HFFc6 (cell line): ENCODE measurements around the gene DYNC1I1. TPM values are rescaled to one million over a fixed set of nuclear protein-coding genes. Genes with fewer than 3 reads are reported as not detected.
A peak's percentile ranks its signal among the peaks of the same experiment; 100 is the strongest.

Source experiments
- DNase-seq: peaks from one replicate; pipeline ENCODE4 v3.0.0-alpha.2; 2018
- H3K27ac Mint-ChIP-seq: 2 replicates; pipeline ENCODE4 v1.8.0; 2020; ENCODE audit warnings: mild to moderate bottlenecking, mixed read lengths
- H3K27me3 Mint-ChIP-seq: 2 replicates; pipeline ENCODE4 v1.8.0; 2021; ENCODE audit warnings: mild to moderate bottlenecking, moderate library complexity, mixed read lengths; ENCODE audit not compliant: insufficient read depth
- H3K36me3 Mint-ChIP-seq: 2 replicates; pipeline ENCODE4 v1.8.0; 2021; ENCODE audit warnings: low read depth, mixed read lengths
- H3K4me1 Mint-ChIP-seq: 2 replicates; pipeline ENCODE4 v1.8.0; 2020; ENCODE audit warnings: low read depth, mixed read lengths
- H3K4me3 Mint-ChIP-seq: 2 replicates; pipeline ENCODE4 v1.8.0; 2020; ENCODE audit warnings: mild to moderate bottlenecking, moderate library complexity, mixed read lengths
- H3K9me3 Mint-ChIP-seq: 2 replicates; pipeline ENCODE4 v1.8.0; 2020; ENCODE audit warnings: mild to moderate bottlenecking, mixed read lengths
- CTCF ChIP-seq: fragments of 200-600 bp; sonication (generic); IDR thresholded peaks from 2 replicates; pipeline ENCODE4 v1.5.0; 2021; ENCODE audit warnings: antibody characterized with exemption, mild to moderate bottlenecking
- total RNA-seq, 6 experiments: library from RNA; stranded (reverse); fragmentation: NEBNext Ultra II Directional; extraction: Animal tissue kit (Norgen Biotek cat#: 25700); gene quantifications; 2 replicates in 1 of 6; 3 replicates in 5 of 6; pipeline ENCODE4 v1.2.3, GENCODE V29; 2021

The DYNC1I1 gene
- total RNA-seq, 6 experiments from 2014 or later = 0.08 to 0.34 (median 0.14) TPM; not detected in 1

DNA sequence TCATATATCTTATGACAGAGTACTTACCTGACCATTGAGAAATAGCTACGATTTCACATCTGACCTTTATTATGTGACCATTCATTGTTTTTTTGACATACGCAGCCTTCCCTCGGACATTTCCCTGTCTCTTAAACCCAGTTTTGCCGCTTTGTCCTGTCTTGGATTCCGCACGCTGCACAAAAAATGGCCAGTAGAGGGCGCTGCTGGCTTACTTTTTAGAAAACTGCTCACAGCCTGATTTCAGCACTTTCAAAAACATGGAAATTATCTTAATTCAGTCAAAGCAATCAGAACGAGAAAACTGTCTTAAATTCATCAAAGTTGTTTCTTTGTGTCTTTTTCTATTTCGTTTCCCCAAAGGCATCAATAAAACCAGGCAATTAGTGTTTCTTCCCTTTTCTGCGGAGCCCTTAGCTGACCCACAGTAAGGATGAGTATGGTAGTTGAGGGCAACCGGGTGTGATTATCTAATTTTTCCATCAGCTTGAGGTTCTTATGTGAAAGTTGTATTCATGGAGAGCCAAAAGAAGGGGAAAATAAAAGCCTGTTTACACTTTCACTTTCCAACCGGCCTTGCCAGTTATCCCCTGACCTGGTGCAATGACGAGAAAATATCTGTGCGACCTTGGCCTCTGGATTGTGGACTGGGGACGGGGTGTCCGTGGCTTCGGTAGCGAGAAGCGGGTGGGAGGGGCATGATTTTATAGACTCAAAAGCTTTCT lies 144.4 kb downstream of the DYNC1I1 start:
- Mint-ChIP-seq H3K9me3 (no peaks in the 10 kb centered on the region), H3K27me3 (no peaks in the 10 kb centered on the region; the same call in 1 of the 2 replicates), H3K4me1 (peaks cover 22% of the 10 kb centered on the region), H3K4me3 (peak overlapping the region; percentile 84), H3K36me3 (no peaks in the 10 kb centered on the region), H3K27ac (no peak overlapping the region)
- peak; percentile 99 for TF ChIP-seq CTCF
- peak; percentile 55 for DNase-seq

- H3K27ac Mint-ChIP-seq = no peak overlapping the region
- no peak for TF ChIP-seq CTCF
- no peaks in the 10 kb centered on the region for H3K9me3 Mint-ChIP-seq
- H3K27me3 Mint-ChIP-seq = no peaks in the 10 kb centered on the region; the same call in 1 of the 2 replicates
- H3K36me3 Mint-ChIP-seq = no peaks in the 10 kb centered on the region
- peaks cover 31% of the 10 kb centered on the region for H3K4me1 Mint-ChIP-seq
- H3K4me3 Mint-ChIP-seq = no peak overlapping the region; the same call in 1 of the 2 replicates
- DNase-seq = no peak
Observed at GRCh38 chr7:95917634-95918033, 145.3 kb downstream of the DYNC1I1 start.

- Mint-ChIP-seq H3K9me3 (no peaks in the 10 kb centered on the region), H3K27me3 (no peaks in the 10 kb centered on the region), H3K36me3 (no peaks in the 10 kb centered on the region), H3K4me3 (no peak overlapping the region), H3K27ac (no peak overlapping the region), H3K4me1 (peaks cover 32% of the 10 kb centered on the region)
- TF ChIP-seq CTCF = peak; percentile 64; the same call in 1 of the 2 replicates
- DNase-seq = no peak
Observed at GRCh38 chr7:95919556-95919955, 147.2 kb downstream of the DYNC1I1 start.

DNA sequence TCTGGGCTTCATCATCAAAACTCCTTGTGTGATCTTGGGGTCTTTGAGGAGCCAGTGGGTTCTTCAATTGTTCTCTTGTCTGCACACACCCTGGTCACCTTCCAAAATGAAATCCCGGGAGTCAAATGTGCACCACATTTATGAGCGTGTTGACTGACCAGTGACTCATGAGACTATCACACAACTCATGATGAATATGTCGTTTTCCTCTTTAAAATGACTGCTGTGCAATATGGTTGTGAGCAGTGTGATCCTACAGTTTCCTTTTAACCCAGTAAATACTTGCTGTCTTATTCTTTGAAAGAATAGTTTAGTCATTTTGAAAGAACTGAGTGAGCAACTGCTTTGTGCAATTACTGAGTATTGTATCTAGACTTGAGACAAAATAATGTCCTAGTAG lies 149.2 kb downstream of the DYNC1I1 start:
- Mint-ChIP-seq H3K27ac (no peak overlapping the region; the same call in 1 of the 2 replicates), H3K9me3 (no peaks in the 10 kb centered on the region), H3K4me1 (peaks cover 20% of the 10 kb centered on the region), H3K36me3 (no peaks in the 10 kb centered on the region), H3K27me3 (no peaks in the 10 kb centered on the region), H3K4me3 (peak overlapping the region; percentile 74; the same call in 1 of the 2 replicates)
- TF ChIP-seq CTCF = no peak
- no peak for DNase-seq

- DNase-seq = no peak
- H3K4me1 Mint-ChIP-seq = peaks cover 20% of the 10 kb centered on the region
- no peak for TF ChIP-seq CTCF
- H3K27me3 Mint-ChIP-seq = no peaks in the 10 kb centered on the region
- H3K4me3 Mint-ChIP-seq = peak overlapping the region; percentile 74; the same call in 1 of the 2 replicates
- H3K27ac Mint-ChIP-seq = no peak overlapping the region; the same call in 1 of the 2 replicates
- H3K9me3 Mint-ChIP-seq = no peaks in the 10 kb centered on the region
- H3K36me3 Mint-ChIP-seq = no peaks in the 10 kb centered on the region
Observed at GRCh38 chr7:95922191-95922590, 149.8 kb downstream of the DYNC1I1 start.
